SK-N-SH (cell line): ENCODE measurements around the gene TMEM131. TPM values are rescaled to one million over a fixed set of nuclear protein-coding genes. Genes with fewer than 3 reads are reported as not detected.

Source experiments
- CTCF ChIA-PET: fragments of 300-600, 350-600 bp; formaldehyde crosslinking; extraction: SDS; loops from one replicate; lab custom pipeline; 2021; lab: Yijun Ruan, JAX
- POLR2A ChIA-PET: fragments of 350-600 bp; sonication (Branson Sonifier 250); formaldehyde crosslinking; extraction: SDS; loops from one replicate; lab custom pipeline; 2020; ENCODE audit warnings: antibody characterized with exemption, inconsistent platforms; lab: Yijun Ruan, JAX
- DNase-seq: peaks from one replicate; pipeline ENCODE4 v3.0.0; 2012
- H2AFZ ChIP-seq: fragments of 200-600 bp; sonication (generic); 2 replicates; pipeline ENCODE4 v1.8.1; 2016; ENCODE audit warnings: antibody characterized with exemption, mild to moderate bottlenecking, low read depth
- H3F3A ChIP-seq: fragments of 200-600 bp; sonication (generic); replicated peaks from 2 replicates; pipeline ENCODE3; 2016; ENCODE audit warnings: antibody characterized with exemption, mild to moderate bottlenecking; ENCODE audit not compliant: insufficient read depth
- H3K27ac ChIP-seq, 2 experiments: fragments of 200-500 bp in 1 of 2; fragments of 200-600 bp in 1 of 2; sonication (Bioruptor generic) in 1 of 2; sonication (generic), shearing (Covaris generic) in 1 of 2; 2 replicates each; pipeline versions ENCODE4 v1.5.1 to v1.6.1; 2014 to 2016; ENCODE audit warnings: low read depth in 2 of 2, inconsistent platforms in 1 of 2, low read length in 1 of 2, mild to moderate bottlenecking in 1 of 2, mixed read lengths in 1 of 2
- H3K27me3 ChIP-seq: fragments of 200-600 bp; sonication (generic), shearing (Covaris generic); 2 replicates; pipeline ENCODE4 v1.6.1; 2016; ENCODE audit warnings: mixed run types; ENCODE audit not compliant: insufficient read depth
- H3K36me3 ChIP-seq, 2 experiments: fragments of 200-500 bp in 1 of 2; fragments of 200-600 bp in 1 of 2; sonication (Bioruptor generic) in 1 of 2; sonication (generic) in 1 of 2; replicated peaks in 1 of 2; 2 replicates each; pipeline versions ENCODE3 to v1.5.1; 2014 to 2016; ENCODE audit warnings: low read length in 1 of 2, mild to moderate bottlenecking in 1 of 2; ENCODE audit not compliant: insufficient read depth in 2 of 2, control insufficient read depth in 1 of 2
- H3K4me1 ChIP-seq, 2 experiments: fragments of 200-500 bp in 1 of 2; fragments of 200-600 bp in 1 of 2; sonication (Bioruptor generic) in 1 of 2; sonication (generic), shearing (Covaris generic) in 1 of 2; 2 replicates each; pipeline versions ENCODE4 v1.5.1 to v1.6.1; 2014 to 2016; ENCODE audit warnings: low read depth in 1 of 2, low read length in 1 of 2, mixed run types in 1 of 2; ENCODE audit not compliant: insufficient read depth in 2 of 2, control insufficient read depth in 1 of 2
- H3K4me2 ChIP-seq: fragments of 200-600 bp; sonication (generic), shearing (Covaris generic); 2 replicates; pipeline ENCODE4 v1.6.1; 2017; ENCODE audit warnings: mixed run types
- H3K4me3 ChIP-seq, 2 experiments: fragments of 200-500 bp in 1 of 2; fragments of 200-600 bp in 1 of 2; sonication (Bioruptor generic) in 1 of 2; sonication (generic), shearing (Covaris generic) in 1 of 2; 2 replicates each; pipeline versions ENCODE4 v1.5.1 to v1.8.1; 2014 to 2016; ENCODE audit warnings: low read depth in 2 of 2, inconsistent platforms in 1 of 2, low read length in 1 of 2, mild to moderate bottlenecking in 1 of 2, mixed read lengths in 1 of 2, moderate library complexity in 1 of 2
- H3K79me2 ChIP-seq: fragments of 200-600 bp; sonication (generic); 2 replicates; pipeline ENCODE4 v1.8.1; 2017; ENCODE audit warnings: mild to moderate bottlenecking; ENCODE audit not compliant: insufficient read depth
- H3K9ac ChIP-seq: fragments of 200-600 bp; sonication (generic); 2 replicates; pipeline ENCODE4 v1.6.1; 2017; ENCODE audit warnings: mixed run types
- H3K9me2 ChIP-seq: fragments of 200-600 bp; sonication (generic); 2 replicates; pipeline ENCODE4 v1.6.1; 2017; ENCODE audit warnings: mixed run types
- H3K9me3 ChIP-seq: fragments of 200-600 bp; sonication (generic); 2 replicates; pipeline ENCODE4 v1.6.1; 2017; ENCODE audit warnings: mixed run types, mild to moderate bottlenecking, moderate library complexity
- H4K20me1 ChIP-seq: fragments of 200-600 bp; sonication (generic); 2 replicates; pipeline ENCODE4 v1.6.1; 2017; ENCODE audit warnings: mild to moderate bottlenecking, mixed run types; ENCODE audit not compliant: insufficient read depth
- CHD2 ChIP-seq: fragments of 150-350 bp; IDR thresholded peaks from 2 replicates; pipeline ENCODE4 v1.6.1; 2018; ENCODE audit warnings: low read length; ENCODE audit not compliant: partially characterized antibody
- EP300 ChIP-seq, 2 experiments: IDR thresholded peaks; 2 replicates each; pipeline versions ENCODE4 v1.4.0 to v1.6.1; 2012; ENCODE audit warnings: borderline replicate concordance in 1 of 2, low read depth in 1 of 2, low read length in 1 of 2
- EZH2phosphoT487 ChIP-seq: fragments of 200-600 bp; sonication (generic); IDR thresholded peaks from 2 replicates; pipeline ENCODE4 v1.6.1; 2017; ENCODE audit warnings: low read depth, mixed run types, mild to moderate bottlenecking, antibody characterized with exemption, moderate library complexity, borderline replicate concordance
- FOSL2 ChIP-seq: IDR thresholded peaks from 2 replicates; pipeline ENCODE4 v1.4.0; 2012; ENCODE audit warnings: low read depth, mild to moderate bottlenecking, moderate library complexity, borderline replicate concordance
- FOXJ3 ChIP-seq: sonication (generic); formaldehyde crosslinking; IDR thresholded peaks from 2 replicates; pipeline ENCODE4 v1.5.1; 2020; ENCODE audit warnings: mild to moderate bottlenecking, missing genetic modification reagents
- GATA2 ChIP-seq: sonication (generic); formaldehyde crosslinking; IDR thresholded peaks from 2 replicates; pipeline ENCODE4 v1.5.0; 2020; ENCODE audit warnings: mild to moderate bottlenecking, missing genetic modification reagents
- IRF3 ChIP-seq: fragments of 150-350 bp; IDR thresholded peaks from 2 replicates; pipeline ENCODE4 v1.6.1; 2016; ENCODE audit warnings: mild to moderate bottlenecking, low read depth, low read length
- MAX ChIP-seq: IDR thresholded peaks from 2 replicates; pipeline ENCODE4 v1.4.0; 2012; ENCODE audit warnings: low read depth
- MXI1 ChIP-seq: IDR thresholded peaks from 2 replicates; pipeline ENCODE4 v1.6.1; 2012; ENCODE audit warnings: mild to moderate bottlenecking, low read depth, low read length, improper control_type of control experiment
- NFIC ChIP-seq: IDR thresholded peaks from 2 replicates; pipeline ENCODE4 v1.4.0; 2012; ENCODE audit warnings: borderline replicate concordance
- RFX5 ChIP-seq: IDR thresholded peaks from 2 replicates; pipeline ENCODE4 v1.6.1; 2012; ENCODE audit warnings: mild to moderate bottlenecking, improper control_type of control experiment, low read length
- RXRA ChIP-seq: IDR thresholded peaks from 2 replicates; pipeline ENCODE4 v1.4.0; 2012; ENCODE audit warnings: low read depth, mild to moderate bottlenecking, borderline replicate concordance
- SIN3A ChIP-seq: IDR thresholded peaks from 2 replicates; pipeline ENCODE4 v1.6.1; 2012; ENCODE audit warnings: low read depth, mild to moderate bottlenecking, low read length, moderate library complexity, borderline replicate concordance
- SMC3 ChIP-seq: IDR thresholded peaks from 2 replicates; pipeline ENCODE4 v1.6.1; 2012; ENCODE audit warnings: low read depth, low read length, improper control_type of control experiment
- TAF1 ChIP-seq: IDR thresholded peaks from 2 replicates; pipeline ENCODE4 v1.6.1; 2012; ENCODE audit warnings: low read depth, mild to moderate bottlenecking, low read length, moderate library complexity, borderline replicate concordance
- TCF12 ChIP-seq: IDR thresholded peaks from 2 replicates; pipeline ENCODE4 v1.4.0; 2012
- TEAD4 ChIP-seq: IDR thresholded peaks from 2 replicates; pipeline ENCODE4 v1.4.0; 2012; ENCODE audit warnings: mild to moderate bottlenecking, borderline replicate concordance; ENCODE audit not compliant: insufficient read depth
- USF1 ChIP-seq: IDR thresholded peaks from 2 replicates; pipeline ENCODE4 v1.4.0; 2012; ENCODE audit warnings: low read depth, borderline replicate concordance
- WGBS: methylation state at CpG from one replicate; pipeline ENCODE4 v1.1.6; 2017; ENCODE audit warnings: low lambda C conversion rate; 5-methylcytosine and 5-hydroxymethylcytosine counted together
- polyA plus RNA-seq, 3 experiments: library from polyadenylated mRNA; depleted of rRNA; stranded (reverse); fragments of >200 nt; gene quantifications; 2 replicates each; pipeline ENCODE4 v1.2.3, GENCODE V29; 2012

TMEM131 gene
- polyA plus RNA-seq, 1 of the 3 experiments (the other 2 are of a cell fraction), result 9.1 TPM

GRCh38 chr2:98015671-98016070 is 19.9 kb upstream of the TMEM131 start:
- no peak overlapping the region for H3K9ac ChIP-seq
- ChIA-PET CTCF (interaction anchor here (1.3 kb wide), 1 partner anchor 316 kb away, joined by 3 read pairs; no protein-coding TSS in a partner anchor), POLR2A (no interaction called here)
- no peak overlapping the region for H3K27ac ChIP-seq
- DNase-seq, result no peak
- no peaks in the 10 kb centered on the region for H3F3A ChIP-seq
- TF ChIP-seq GATA2 (CRISPR knock-in tag), result no peak
- TF ChIP-seq CHD2, result no peak
- no peak for TF ChIP-seq RFX5
- TF ChIP-seq TAF1, result no peak
- no peak for TF ChIP-seq TEAD4
- no peak for TF ChIP-seq SMC3
- TF ChIP-seq MXI1, result no peak
- no peak for TF ChIP-seq TCF12
- no peak for TF ChIP-seq SIN3A
- no peak for TF ChIP-seq FOXJ3
- no peak for TF ChIP-seq EP300 (IDR thresholded peaks at IDR 0.05; ENCODE audit: borderline replicate concordance in 1 of 2, low read depth in 1 of 2, low read length in 1 of 2)
- no peak for TF ChIP-seq USF1
- no peak for TF ChIP-seq FOSL2
- no peak for TF ChIP-seq EZH2phosphoT487
- no peak for TF ChIP-seq RXRA
- TF ChIP-seq IRF3, result no peak
- no peak for TF ChIP-seq MAX
- H3K36me3 ChIP-seq, result no peaks in the 10 kb centered on the region
- no peaks in the 10 kb centered on the region for H3K27me3 ChIP-seq
- no peak overlapping the region for H2AFZ ChIP-seq
- H3K4me3 ChIP-seq, result no peak overlapping the region
- no peaks in the 10 kb centered on the region for H3K4me1 ChIP-seq
- H3K4me2 ChIP-seq, result no peak overlapping the region
- no peaks in the 10 kb centered on the region for H4K20me1 ChIP-seq
- no peaks in the 10 kb centered on the region for H3K79me2 ChIP-seq
- no peaks in the 10 kb centered on the region for H3K9me2 ChIP-seq
- no peaks in the 10 kb centered on the region for H3K9me3 ChIP-seq
- WGBS, result 0% methylated on average over 1 of the region's 1 CpG

- no peak for TF ChIP-seq NFIC
- Histone ChIP-seq H3K27me3 (no peaks in the 10 kb centered on the region), H4K20me1 (no peaks in the 10 kb centered on the region), H3K79me2 (no peaks in the 10 kb centered on the region), H3K36me3 (no peaks in the 10 kb centered on the region), H3K27ac (no peak overlapping the region), H3K4me2 (no peak overlapping the region), H3K9me2 (no peaks in the 10 kb centered on the region), H3K4me3 (no peak overlapping the region), H3K4me1 (no peaks in the 10 kb centered on the region), H3K9me3 (no peaks in the 10 kb centered on the region), H3K9ac (no peak overlapping the region), H3F3A (no peaks in the 10 kb centered on the region), H2AFZ (no peak overlapping the region)
- ChIA-PET CTCF (no interaction called here), POLR2A (no interaction called here)
- DNase-seq, result no peak
- WGBS, result 60% methylated on average over 1 of the region's 2 CpGs
Observed at GRCh38 chr2:98014379-98014778, 18.6 kb upstream of the TMEM131 start.
